ENCODE results near the gene RABGAP1L.

The RABGAP1L gene

DNA sequence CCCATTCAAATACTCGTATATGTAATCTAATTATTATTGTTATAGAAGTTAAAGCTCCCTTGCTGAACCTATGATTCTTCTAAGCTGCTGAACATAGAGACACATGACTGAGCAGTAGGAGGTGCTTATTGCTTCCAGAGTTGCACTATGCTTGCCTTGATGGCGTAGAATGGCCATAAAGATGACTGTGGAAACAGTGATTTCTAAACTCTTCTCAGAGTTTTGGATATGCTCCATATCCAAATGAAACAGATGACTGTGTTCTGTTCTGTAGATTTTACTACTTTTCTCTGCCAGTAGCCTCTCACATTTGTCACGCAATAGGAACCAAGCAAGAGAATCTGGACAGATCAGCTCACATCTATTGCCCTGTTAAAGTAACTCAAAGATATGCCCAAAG, 752.3 kb downstream of the RABGAP1L start:
- no peak for DNase-seq

DNA sequence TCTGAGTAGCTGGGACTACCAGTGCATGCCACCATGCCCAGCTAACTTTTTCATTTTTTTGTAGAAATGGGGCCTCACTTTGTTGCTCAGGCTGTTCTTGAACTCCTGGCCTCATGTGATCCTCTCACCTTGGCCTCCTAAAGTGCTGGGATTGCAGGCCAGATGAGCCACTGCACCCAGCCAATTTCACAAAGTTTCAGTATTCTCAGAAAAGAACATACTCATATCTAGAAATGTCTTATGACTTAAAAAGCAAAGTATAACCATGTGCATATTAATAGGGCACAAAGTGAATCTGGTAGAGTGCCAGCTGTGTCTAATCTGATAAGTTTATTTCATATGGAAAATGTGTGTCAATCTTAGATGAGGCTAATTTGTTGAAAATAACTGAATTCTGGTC, 752.9 kb downstream of the RABGAP1L start:
- peak; percentile 63 for DNase-seq

DNA sequence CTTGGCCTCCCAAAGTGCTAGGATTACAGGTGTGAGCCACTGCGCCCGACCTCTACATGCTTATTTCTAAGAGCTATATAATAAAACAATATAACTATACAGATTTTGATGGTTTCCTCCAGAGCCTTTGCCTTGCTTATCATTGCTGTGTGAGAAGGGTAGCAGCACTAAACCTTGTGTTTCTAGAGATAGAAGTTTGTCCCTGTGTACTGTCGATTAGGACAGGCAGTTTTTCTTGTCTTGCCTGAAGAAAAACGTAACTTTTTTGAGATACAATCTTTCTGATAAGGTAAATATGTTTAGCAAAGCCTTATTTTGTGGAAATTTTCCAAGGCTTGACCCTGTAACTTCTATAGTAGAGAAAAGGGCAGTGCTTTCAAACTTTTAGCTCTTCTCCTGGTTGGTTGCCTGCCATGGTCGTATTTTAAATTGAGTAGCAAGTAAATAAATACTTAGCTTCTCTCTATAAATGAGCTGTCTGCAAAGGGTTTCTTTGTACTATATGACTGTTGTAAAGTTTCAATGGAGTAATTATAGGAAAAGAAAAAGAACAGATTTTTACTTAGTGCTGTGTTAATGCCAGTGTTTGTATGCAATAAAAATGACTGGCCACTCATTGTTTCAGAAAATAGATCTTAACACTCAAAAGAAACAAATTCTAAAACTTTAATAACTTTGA, 754.0 kb downstream of the RABGAP1L start:
- DNase-seq = no peak

DNA sequence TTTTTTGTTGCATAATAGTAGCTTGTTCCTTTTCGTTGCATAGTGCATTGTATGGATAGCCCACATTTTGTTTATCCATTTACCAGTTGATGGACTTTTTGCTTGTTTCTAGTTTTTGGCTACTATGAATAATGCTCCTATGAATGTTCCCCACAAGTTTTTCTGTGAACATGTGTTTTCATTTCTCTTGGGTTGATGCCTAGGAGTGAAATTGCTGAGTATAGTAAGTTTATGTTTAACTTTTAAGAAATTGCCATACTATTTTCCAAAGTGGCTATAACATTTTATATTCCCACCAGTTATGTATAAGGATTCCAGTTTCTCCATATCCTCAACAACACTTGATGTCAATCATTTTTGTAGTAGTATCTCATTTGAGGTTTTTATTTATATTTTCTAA, 755.7 kb downstream of the RABGAP1L start:
- DNase-seq = no peak

DNA sequence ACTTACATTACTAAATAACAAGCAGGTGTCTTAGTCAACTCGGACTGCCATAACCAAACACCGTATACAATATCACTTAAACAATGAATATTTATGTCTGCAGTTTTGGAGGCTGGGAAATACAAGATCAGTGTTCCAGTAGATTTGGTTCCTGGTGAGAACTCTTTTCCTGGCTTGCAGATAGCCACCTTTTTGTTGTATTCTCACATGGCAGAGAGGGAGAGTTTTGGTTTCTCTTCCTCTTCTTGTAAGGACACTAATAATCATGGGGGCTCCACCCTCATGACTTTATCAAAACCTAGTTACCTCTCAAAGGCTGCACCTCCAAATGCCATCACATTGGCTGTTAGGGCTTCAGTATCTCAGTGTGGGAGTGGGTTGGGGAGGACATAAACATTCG, 757.5 kb downstream of the RABGAP1L start:
- no peak for DNase-seq

DNA sequence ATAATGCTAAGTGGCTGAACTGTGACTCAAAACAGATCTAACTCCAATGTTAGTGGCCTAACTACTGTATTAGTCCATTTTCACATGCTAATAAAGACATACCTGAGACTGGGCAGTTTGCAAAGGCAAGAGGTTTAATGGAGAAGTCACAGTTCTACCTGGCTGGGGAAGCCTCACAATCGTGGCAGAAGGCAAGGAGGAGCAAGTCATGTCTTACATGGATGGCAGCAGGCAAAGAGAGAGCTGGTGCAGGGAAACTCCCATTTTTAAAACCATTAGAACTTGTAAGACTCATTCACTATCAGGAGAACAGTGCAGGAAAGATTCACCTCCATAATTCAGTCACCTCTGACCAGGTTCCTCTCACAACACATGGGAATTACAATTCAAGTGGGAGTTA, 760.8 kb downstream of the RABGAP1L start:
- DNase-seq = no peak

DNA sequence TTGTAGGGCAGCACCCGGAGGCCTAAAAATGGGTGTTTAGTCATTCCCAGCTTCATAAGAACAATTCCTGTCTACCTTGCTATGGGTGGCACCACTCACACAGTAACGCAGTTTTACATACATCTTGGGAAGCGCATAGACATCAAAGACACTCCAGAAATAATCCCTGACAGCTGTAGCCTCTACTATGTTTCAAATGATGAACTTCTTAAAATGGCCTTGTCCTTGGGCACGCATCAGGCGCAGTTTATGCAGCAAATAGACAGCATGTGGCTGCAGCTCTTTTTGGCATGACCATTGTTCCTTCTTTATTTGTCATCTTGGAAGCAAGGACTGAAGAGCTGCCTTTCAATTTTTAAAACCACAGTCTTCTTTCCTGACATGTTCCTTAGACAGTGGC, 762.8 kb downstream of the RABGAP1L start:
- DNase-seq = no peak

DNA sequence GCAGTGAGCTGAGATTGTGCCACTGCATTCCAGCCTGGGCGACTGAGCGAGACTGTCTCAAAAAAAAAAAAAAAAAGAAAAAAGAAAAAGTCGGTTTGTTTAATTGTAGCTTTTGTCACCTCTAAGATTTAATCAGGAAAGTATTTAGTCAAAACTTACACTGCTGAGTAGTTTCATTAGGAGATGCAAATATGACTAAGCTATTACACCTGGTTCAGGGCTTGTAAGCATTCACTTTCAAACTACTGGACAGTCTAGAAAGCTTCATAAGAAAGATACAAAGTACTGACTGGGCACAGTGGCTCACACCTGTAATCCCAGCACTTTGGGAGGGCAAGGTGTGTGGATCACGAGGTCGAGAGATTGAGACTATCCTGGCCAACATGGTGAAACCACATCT, 764.5 kb downstream of the RABGAP1L start:
- no peak for DNase-seq

DNA sequence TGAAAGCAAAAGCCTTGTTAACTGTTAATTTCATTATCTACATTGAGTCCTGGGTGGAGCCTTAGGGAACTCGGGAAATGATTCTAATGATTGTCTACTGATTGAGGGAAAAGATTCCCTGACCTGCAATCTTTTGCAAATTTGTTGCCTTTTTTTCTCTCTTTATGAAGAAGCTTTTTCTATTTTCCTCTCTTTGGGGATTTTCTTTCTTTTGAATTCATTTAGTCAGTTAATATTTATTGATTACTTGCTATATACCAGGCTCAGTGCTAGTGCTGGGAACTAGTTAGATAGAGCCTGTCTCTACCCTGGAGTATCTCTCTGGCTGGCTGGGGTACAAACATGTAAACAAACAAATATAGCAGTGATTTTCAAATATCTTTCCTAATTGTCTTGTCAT, 769.2 kb downstream of the RABGAP1L start:
- no peak for DNase-seq

DNA sequence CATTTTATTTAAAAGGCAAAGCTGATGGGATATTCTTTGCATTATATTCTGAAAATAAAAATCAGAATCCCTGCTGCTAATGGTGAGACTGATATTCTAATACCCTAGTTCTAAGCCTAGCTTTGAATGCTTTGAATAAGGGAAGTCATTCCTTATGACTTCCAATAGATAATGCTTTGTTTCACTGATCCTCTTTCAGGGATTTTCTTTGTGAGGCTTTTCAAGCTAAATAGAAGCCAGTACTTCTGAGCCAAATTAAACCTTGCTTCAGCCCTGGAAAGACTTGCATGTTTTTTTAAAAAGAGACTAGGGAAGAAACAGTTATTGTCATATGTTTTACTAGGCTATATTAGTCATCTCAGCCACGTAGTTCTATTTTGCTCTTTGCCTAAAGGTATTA, 771.9 kb downstream of the RABGAP1L start:
- DNase-seq = no peak

DNA sequence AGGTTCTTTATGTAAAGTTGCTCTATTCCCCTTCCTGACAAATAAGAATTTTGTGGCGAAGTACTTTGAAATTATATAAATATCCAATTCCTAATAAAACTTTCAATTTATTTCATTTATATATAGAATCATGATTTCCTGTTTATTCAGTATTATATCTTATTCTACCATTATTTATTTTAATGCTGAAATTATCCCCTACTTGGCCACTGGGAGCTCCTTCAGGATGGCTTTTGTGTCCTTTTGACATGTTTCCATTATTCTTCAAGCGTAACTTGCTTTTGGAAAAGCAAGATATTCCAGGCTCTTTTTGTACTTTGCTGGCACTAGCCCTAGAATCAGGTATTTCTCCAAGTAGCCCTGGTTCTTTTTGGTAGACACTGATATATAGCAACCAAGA, 773.3 kb downstream of the RABGAP1L start:
- no peak for DNase-seq

DNA sequence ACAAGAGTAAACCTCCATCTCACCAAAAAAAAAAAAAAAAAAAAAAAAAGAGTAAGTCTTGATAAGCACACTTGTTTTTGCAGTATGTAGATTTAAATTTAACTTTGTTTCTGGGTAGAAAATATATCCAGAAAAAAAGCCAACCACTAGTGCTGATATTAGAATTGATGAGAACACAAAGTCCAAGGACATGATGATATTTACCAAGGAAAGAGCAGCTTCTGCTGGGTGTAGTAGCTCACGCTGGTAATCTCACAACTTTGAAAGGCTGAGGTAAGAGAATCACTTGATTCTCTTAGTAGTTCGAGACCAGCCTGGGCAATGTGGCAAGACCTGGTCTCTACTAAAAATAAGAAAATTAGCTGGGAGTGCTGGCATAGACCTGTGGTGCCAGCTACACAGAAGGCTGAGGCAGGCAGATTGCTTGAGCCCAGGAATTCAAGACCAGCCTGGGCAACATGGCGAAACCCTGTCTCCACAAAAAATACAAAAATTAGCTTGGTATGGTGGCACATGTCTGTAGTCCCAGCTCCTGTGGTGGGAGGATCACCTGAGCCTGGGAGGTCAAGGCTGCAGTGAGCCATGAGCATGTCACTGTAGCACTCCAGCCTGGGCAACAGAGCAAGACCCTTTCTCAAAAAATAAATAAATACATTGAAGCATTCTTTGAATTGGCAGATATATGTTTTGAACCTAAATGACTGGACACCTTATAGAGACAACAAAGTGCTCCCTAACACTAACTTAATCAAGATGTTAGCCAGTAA, 776.8 kb downstream of the RABGAP1L start:
- no peak for DNase-seq

DNA sequence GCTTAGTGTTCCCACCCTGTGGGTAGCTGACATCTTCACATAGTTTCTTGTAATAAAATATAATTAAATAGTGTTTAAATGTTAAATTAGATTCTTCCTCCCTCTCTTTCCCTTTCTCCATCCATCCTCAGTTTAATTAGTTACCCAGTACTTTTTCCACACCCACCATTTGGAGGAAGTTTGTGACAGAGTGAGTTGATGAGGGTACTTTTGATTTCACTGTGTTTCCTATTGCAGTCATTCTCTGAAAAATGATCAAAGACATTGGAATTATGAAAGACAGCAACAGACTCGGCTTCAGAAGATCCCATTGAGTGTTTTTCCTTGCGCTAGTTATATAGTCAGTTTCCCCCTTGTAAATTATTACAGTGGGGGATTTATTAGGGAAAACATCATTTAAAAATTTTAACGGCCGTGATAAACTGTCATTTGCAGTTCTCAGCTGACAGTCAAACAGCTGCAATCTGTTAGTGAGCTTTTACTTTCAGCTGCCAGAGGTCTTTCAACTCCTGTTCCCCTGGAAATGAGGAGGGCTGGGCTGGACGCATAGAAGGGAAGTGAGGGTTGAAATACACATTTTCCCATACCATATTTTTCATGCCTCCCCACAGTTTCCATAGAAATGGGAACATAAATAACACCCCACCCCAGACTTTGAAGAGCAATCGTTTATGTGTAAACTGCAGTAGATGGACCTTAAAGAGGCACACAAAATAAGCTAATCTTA, 779.1 kb downstream of the RABGAP1L start:
- no peak for DNase-seq

DNA sequence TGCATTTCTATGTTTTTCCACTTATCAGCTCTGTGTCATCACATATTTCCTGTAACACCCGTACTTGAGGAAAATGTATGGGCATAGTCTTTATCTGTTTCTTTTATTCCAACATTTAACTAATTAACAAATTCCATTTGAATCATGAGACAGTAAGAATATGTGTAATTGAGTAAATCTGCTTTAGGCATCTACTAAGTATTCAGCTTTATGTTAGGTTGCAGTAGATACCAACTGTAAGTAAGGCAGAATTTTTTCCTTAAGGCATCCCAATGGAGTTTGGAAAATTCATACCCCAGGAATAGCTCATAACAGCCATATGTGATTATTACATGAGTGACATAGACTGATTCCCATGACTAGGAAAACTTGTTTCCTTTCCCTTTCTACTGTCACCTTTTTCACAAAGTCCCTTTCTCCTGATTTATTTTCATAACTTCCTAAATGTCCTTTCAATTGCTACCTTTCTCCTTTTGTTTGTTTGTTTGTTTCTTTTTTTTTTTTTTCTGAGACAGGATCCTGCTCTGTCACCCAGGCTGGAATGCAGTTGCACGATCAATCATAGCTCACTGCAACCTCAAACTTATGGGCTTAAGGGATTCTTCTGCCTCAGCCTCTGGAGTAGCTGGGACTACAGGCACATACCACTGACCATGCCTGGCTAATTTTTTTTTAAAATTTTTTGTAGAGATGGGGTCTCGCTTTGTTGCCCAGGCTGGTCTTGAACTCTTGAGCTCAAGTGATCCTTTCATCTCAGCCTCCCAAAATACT, 780.6 kb downstream of the RABGAP1L start:
- no peak for DNase-seq

DNA sequence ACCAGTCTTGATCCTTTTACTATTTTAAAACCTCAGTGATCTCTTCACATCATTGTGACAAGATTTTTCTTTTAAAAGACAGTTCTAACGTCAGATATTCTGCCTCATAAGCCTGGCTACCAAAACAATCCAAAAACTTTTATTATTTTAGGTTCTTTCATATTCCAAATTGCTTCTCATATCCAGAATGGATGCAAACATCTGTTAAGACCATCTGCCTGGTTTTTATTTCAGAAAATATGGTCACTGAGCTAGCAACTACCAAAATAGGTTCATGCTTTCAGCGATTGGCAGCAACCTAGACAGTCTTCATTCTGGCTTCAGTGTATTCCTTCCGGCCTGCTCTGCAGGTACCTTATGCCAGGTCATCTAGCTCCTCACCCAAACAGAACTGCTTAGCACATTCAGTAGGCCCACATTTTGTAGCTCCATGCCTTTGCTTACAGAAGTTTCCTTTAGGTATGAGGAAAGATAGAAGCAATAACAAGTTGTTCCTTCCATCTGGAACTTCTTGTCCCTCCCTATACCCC, 781.4 kb downstream of the RABGAP1L start:
- no peak for DNase-seq

DNA sequence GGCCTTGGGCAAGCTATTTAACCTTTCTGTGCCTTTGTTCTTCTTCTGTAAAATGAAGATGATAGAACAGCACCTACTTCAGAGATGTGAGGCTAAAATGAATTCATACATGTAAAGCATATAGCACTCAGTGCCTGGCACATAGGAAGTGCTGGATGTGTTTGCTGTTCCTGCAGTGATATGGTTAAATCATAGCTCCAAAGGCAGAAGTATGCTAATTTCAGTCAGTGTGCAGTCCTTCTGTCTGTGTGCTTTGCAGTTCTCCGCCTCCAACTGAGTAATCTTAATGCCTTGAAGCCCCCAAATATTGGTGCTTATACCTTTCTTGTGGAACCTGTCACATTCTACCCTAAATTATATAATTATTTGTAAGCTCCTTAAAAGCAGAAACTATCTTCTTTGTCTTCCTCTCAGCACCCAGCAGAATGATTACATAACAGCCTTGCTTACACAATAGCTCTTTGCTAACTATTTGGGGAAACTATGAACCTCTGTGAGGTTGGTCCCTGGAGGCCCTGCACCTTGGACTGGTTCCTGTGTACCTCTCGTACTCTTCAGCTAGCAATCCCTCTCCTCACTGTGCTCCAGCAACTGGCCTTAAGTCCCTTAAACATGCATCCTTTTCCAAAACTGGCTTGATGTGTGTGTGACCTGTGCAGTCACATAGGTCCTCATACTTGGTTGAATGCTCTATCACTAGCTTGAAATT, 783.4 kb downstream of the RABGAP1L start:
- DNase-seq = no peak

DNA sequence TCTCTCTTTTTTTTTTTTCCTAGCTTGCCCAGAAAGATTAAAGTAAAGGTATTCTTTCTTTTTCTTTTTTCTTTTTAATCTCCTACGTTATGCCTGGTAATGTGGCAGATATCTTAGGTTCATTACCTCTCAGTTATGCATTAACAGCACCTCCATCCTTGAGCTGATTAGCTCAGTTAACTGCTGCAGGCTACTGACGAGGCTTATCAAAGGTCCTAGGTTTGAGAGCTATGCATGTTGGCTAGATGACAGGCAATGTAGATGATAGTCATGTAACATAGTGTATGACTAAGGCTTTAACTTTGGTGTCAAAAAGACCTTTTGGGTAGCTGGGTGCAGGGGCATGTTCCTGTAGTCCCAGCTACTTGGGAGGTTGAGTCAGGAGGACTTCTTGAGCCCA, 786.7 kb downstream of the RABGAP1L start:
- DNase-seq = no peak

DNA sequence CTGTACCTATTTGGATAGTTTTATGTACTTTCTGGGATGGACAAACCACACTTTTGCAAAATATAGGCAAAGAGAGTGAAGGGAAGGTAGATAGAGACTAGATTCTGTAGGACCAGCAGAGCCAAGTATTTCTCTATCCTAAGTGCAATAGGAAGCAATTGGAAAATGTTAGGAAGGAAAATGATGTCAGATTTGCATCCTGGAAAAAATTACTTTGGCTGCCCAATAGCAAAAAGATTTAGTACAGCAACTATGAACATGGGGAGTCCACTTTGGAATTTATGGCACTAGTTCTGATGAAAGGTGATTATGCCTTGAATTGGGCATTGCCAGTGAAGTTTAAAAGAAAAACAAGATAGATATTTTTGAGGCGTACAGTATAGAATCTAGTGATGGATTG, 789.7 kb downstream of the RABGAP1L start:
- no peak for DNase-seq

DNA sequence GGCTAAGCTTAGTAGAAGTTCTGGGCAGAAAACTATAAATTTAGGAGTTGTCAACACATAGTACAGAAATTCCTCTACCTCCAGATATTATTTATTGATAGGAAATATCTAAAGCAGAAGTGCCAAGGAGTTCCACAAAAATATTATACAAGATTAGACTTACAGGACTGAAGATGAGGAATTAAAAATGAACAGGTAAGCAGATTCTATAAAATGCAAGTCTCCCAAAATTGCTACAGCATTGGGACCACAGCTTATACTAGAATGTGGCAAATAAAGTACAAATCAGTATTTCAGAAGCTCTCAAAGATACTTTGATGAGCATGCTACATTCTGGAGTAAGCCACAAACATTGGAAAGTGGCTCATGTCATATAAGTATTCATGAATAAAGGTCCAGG, 790.3 kb downstream of the RABGAP1L start:
- no peak for DNase-seq

DNA sequence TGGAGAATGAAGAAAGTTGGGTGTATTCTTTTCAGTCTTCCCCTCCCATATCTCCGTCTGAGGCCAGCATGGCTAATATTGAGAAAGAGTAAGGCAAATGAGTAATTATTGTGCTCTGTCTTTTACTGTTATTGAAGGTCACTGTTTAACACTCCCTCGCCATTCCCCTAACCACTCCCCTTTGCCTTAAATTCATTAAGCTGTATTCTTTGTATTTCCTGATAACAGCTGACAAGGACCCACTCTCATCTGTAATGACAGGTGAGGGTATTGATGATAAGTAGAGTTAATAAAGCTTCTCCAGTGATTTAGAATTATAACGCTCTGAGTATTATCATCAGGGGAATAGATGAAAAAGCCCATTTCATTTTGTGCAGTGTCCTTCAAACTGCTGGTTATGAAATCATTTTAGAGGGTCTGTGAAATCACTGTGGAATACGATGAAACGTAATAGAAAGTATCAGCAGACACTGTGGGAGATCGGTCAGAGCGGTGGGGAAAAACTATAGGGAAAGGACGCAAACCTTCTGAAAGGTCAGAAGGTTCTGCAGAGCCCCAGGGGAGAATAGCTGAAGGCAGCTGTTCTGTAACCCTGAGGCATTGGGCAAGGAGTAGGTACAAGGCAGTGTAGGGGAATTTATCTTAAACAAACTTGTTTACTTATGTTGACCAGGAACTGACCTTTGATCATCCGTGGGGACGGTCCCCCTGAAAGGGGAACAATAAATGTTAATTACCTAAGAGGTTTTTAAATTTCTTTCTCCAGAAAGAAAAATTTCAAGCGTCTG, 794.2 kb downstream of the RABGAP1L start:
- no peak for DNase-seq

DNA sequence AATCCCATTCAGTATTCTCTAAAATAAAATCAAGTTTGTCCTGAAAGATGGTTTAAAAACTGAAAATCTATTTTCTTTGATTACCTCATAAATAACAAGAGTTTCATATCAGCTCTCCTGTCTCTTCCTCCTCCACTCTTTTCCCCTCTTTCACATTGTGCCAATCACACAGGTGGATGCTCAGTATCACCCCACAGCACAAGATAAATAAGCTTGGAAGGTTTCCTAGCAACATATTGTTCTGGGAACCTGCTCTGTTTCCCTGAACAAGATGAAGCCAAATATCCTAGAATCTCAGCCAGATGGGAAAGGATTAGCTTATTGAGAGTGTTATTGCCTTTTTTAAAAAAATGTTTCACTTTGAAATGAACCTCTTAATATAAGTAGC, 794.7 kb downstream of the RABGAP1L start:
- no peak for DNase-seq

Data from activated CD4-positive, alpha-beta T cell treated with anti-CD3 and anti-CD28 coated beads for 48 hours (primary cell).